Measurements from ENCODE around the gene NLK.

NLK gene

DNA sequence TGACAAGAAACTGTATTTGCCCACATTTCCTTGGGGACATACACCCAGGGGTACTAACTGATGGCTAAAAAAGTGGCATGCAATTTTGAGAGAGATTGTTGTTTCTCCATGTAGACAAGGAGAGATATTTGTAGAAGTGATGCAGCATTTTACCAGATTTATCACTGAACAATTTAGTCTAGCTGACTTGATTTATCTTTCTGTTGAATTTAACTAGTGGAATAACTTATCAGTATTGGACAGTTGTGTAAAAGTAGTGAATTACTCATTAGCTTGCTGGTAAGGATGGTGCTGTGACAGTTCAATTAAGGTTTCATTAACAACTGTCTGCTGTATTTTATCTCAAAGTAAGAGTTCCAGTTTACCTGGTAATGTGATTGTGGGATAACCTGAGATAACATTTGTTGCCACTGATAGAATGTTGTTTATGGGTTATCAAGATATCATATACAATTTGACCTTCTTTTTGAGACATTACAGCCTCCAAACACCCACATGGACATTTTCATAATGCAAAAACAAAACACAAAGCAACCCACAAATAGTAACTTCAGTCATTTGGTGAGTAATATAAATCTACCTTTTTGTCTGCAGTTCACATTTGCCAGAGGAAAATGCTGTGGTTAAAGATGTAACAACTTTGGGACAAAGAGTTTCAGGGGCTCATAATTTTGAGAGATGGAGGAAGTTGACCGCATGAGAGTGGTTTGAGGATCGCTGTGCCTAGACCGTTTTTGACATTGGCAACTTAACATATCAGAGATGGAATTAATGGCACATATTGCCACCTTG, 3.8 kb downstream of the NLK start:
- CTCF ChIA-PET: no interaction called here
- DNase-seq (ENCODE audit: extremely low spot score): no peak
- no peak for TF ChIP-seq ARNT (IDR thresholded peaks at IDR 0.05)
- TF ChIP-seq L3MBTL2 (conservative IDR thresholded peaks at IDR 0.05): no peak
- no peak for TF ChIP-seq FOXK2 (IDR thresholded peaks at IDR 0.05)
- POLR2A ChIA-PET: interaction anchor here (1.0 kb wide), 1 partner anchor 9 kb away, joined by 3 read pairs; no protein-coding TSS in a partner anchor

DNA sequence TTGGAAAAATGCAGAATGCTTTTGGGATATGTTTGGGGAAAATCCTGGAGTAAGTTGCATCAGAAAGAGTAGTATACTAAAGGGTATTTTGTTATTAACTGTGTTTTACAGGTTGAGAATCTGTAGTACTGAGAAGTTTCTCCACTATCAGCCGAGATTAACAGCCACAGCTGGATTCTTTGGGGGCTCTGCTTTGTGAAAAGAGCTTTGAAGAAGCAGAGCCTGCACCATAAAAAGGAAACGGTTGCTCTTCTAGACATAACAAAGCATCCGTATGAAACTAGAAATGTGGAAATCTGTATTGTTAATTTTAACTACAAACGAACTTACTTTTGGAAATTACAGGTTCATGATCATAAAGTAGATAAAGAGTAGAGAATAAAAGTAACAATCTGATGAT, 5.3 kb downstream of the NLK start:
- POLR2A ChIA-PET: no interaction called here
- no peak for DNase-seq (ENCODE audit: extremely low spot score)
- CTCF ChIA-PET: interaction anchor here (1.2 kb wide), 1 partner anchor 154 kb away, joined by 3 read pairs; no protein-coding TSS in a partner anchor
- TF ChIP-seq, protein P1, sequence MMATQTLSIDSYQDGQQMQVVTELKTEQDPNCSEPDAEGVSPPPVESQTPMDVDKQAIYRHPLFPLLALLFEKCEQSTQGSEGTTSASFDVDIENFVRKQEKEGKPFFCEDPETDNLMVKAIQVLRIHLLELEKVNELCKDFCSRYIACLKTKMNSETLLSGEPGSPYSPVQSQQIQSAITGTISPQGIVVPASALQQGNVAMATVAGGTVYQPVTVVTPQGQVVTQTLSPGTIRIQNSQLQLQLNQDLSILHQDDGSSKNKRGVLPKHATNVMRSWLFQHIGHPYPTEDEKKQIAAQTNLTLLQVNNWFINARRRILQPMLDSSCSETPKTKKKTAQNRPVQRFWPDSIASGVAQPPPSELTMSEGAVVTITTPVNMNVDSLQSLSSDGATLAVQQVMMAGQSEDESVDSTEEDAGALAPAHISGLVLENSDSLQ (IDR thresholded peaks at IDR 0.05): no peak
- TF ChIP-seq ARNT (IDR thresholded peaks at IDR 0.05) (no peak), CTBP1 (IDR thresholded peaks at IDR 0.05; ENCODE audit: borderline replicate concordance) (no peak), FOXA1 (IDR thresholded peaks at IDR 0.05) (no peak), ZNF384 (IDR thresholded peaks at IDR 0.05) (no peak), ELF4 (IDR thresholded peaks at IDR 0.05) (no peak), NFRKB (IDR thresholded peaks at IDR 0.05) (no peak), BHLHE40 (IDR thresholded peaks at IDR 0.05; ENCODE audit: borderline replicate concordance) (no peak), FOXK2 (IDR thresholded peaks at IDR 0.05) (no peak), LEF1 (IDR thresholded peaks at IDR 0.05; ENCODE audit: borderline replicate concordance) (no peak), SP1 (IDR thresholded peaks at IDR 0.05) (no peak), FOXM1 (IDR thresholded peaks at IDR 0.05; ENCODE audit: borderline replicate concordance) (no peak), TARDBP (IDR thresholded peaks at IDR 0.05) (no peak), HDGF (IDR thresholded peaks at IDR 0.05; ENCODE audit: borderline replicate concordance) (no peak), SUZ12 (IDR thresholded peaks at IDR 0.05) (no peak), L3MBTL2 (conservative IDR thresholded peaks at IDR 0.05) (no peak)

DNA sequence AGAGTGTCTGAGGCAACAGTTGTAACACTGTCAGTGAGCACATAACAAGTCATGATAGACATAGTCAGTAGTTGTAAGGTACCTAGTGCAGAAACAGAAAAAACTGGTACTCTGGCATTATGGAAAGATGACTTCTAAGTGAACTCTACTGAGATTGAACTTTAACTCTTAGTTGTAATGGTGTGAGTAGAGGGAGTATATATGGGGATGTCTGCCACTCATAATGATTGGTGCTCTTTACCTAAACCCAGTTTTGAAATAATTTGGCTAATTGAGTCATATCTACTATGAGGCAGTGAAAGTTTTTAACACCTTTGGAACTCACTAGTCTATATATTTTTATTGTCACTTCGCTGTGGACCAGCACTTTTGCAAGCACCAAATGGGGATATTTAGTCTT, 6.6 kb downstream of the NLK start:
- CTCF ChIA-PET: no interaction called here
- no peak for DNase-seq (ENCODE audit: extremely low spot score)
- POLR2A ChIA-PET: no interaction called here
- TF ChIP-seq L3MBTL2 (conservative IDR thresholded peaks at IDR 0.05) (no peak), ARNT (IDR thresholded peaks at IDR 0.05) (no peak), FOXK2 (IDR thresholded peaks at IDR 0.05) (no peak)

DNA sequence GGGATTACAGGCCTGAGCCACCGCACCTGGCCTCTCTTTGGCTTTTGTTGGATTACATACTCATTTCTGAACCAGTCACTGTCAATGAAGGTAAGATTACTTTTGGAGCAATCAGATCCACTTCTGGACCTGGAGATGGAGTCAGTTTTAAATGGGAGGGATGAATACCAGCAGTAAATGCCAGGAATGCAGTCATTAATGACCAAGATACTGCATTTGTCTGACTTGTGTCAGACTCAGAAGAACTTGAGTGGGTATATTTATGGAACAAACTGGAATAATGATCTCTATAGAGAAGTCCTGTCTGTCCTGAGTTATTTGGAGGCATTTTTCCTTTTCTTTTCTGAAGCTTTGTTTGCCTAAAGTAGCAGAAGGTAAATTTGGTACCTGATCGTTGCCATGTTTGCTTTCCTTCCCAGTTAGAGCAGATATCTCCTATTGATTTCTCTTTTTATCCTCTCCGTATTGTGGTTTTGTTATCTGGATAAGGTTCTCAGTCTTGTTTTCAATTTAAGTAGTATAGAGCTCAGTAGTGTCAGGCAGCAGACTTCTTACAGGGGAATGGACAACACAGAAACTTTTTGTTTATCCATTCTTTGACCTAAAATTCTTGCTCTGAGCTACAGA, 10.7 kb downstream of the NLK start:
- no peak for DNase-seq (ENCODE audit: extremely low spot score)
- CTCF ChIA-PET: no interaction called here
- TF ChIP-seq FOXK2 (IDR thresholded peaks at IDR 0.05) (no peak), ZNF384 (IDR thresholded peaks at IDR 0.05) (no peak), LEF1 (IDR thresholded peaks at IDR 0.05; ENCODE audit: borderline replicate concordance) (no peak), SUZ12 (IDR thresholded peaks at IDR 0.05) (no peak), ARNT (IDR thresholded peaks at IDR 0.05) (no peak), FOXA1 (IDR thresholded peaks at IDR 0.05) (no peak), BHLHE40 (IDR thresholded peaks at IDR 0.05; ENCODE audit: borderline replicate concordance) (no peak), FOXM1 (IDR thresholded peaks at IDR 0.05; ENCODE audit: borderline replicate concordance) (no peak), TARDBP (IDR thresholded peaks at IDR 0.05) (no peak), CTBP1 (IDR thresholded peaks at IDR 0.05; ENCODE audit: borderline replicate concordance) (no peak), SP1 (IDR thresholded peaks at IDR 0.05) (no peak), HDGF (IDR thresholded peaks at IDR 0.05; ENCODE audit: borderline replicate concordance) (no peak), NFRKB (IDR thresholded peaks at IDR 0.05) (no peak), L3MBTL2 (conservative IDR thresholded peaks at IDR 0.05) (no peak), ELF4 (IDR thresholded peaks at IDR 0.05) (no peak)
- TF ChIP-seq, protein P1 (IDR thresholded peaks at IDR 0.05): no peak
- POLR2A ChIA-PET: interaction anchor here (1.5 kb wide), 1 partner anchor 12 kb away, joined by 5 read pairs; no protein-coding TSS in a partner anchor

DNA sequence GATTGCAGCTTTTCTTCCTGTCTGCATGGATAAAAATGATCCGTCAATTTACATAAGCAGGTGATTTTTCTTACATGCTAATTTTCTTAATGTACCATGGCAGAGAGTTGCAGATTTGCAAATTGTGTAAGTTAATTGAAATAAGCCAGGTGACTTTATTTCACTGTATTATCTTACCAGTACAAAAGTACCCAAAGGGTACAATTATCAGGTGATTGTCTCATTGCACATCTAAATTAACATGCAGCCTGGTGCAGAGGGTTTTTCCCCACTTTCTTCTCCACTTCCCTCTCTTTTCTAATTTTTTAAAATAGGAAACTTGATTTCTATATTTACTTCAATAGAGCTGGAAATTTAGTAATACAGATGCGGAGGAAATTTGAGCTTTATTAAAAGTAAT, 11.2 kb downstream of the NLK start:
- CTCF ChIA-PET: no interaction called here
- DNase-seq (ENCODE audit: extremely low spot score): no peak
- TF ChIP-seq L3MBTL2 (conservative IDR thresholded peaks at IDR 0.05): no peak
- no peak for TF ChIP-seq HDGF (IDR thresholded peaks at IDR 0.05; ENCODE audit: borderline replicate concordance)
- TF ChIP-seq, protein P1 (IDR thresholded peaks at IDR 0.05): no peak
- no peak for TF ChIP-seq NFRKB (IDR thresholded peaks at IDR 0.05)
- no peak for TF ChIP-seq BHLHE40 (IDR thresholded peaks at IDR 0.05; ENCODE audit: borderline replicate concordance)
- no peak for TF ChIP-seq LEF1 (IDR thresholded peaks at IDR 0.05; ENCODE audit: borderline replicate concordance)
- TF ChIP-seq SUZ12 (IDR thresholded peaks at IDR 0.05): no peak
- no peak for TF ChIP-seq ZNF384 (IDR thresholded peaks at IDR 0.05)
- no peak for TF ChIP-seq FOXM1 (IDR thresholded peaks at IDR 0.05; ENCODE audit: borderline replicate concordance)
- TF ChIP-seq FOXA1 (IDR thresholded peaks at IDR 0.05): no peak
- POLR2A ChIA-PET: interaction anchor here (1.5 kb wide), 1 partner anchor 13 kb away, joined by 5 read pairs; no protein-coding TSS in a partner anchor

Measured in HEK293T (cell line).